NCI-H82 treated with DMSO at 0.1 percent for 48 hours (cell line): Measurements from ENCODE around the gene MRPL37.
"Not testable (repeated sequence)": the region's sequence is repeated elsewhere in the genome, so short reads cannot be mapped to it uniquely, and the experiment has no call there.

Source experiments
- DNase-seq: peaks from one replicate; lab custom pipeline; 2025; ENCODE audit not compliant: unreplicated experiment; lab: John Stamatoyannopoulos, UW

MRPL37 gene

GRCh38 chr1:54172614-54173599 is 27.1 kb upstream of the MRPL37 start:
- no peak for DNase-seq

- no peak for DNase-seq
Measured at GRCh38 chr1:54173681-54174080, 26.3 kb upstream of the MRPL37 start.

GRCh38 chr1:54174106-54174505 is 25.9 kb upstream of the MRPL37 start:
- no peak for DNase-seq

GRCh38 chr1:54176621-54177327 is 23.2 kb upstream of the MRPL37 start:
- no peak for DNase-seq

- DNase-seq, result no peak
Measured at GRCh38 chr1:54177726-54178125, 22.2 kb upstream of the MRPL37 start.

- DNase-seq, result no peak
Measured at GRCh38 chr1:54178296-54179070, 21.5 kb upstream of the MRPL37 start.

- DNase-seq, result peak; percentile 98
Measured at GRCh38 chr1:54180701-54181360, 19.1 kb upstream of the MRPL37 start.

- no peak for DNase-seq
Measured at GRCh38 chr1:54186056-54186455, 13.9 kb upstream of the MRPL37 start.

GRCh38 chr1:54188291-54188690 is 11.7 kb upstream of the MRPL37 start:
- DNase-seq, result no peak

- no peak for DNase-seq
Measured at GRCh38 chr1:54190526-54190925, 9.4 kb upstream of the MRPL37 start.

GRCh38 chr1:54191525-54191924 is 8.4 kb upstream of the MRPL37 start:
- no peak for DNase-seq

GRCh38 chr1:54193453-54193852 is 6.5 kb upstream of the MRPL37 start:
- no peak for DNase-seq

- peak; percentile 19 for DNase-seq
Measured at GRCh38 chr1:54199151-54199764, 709 bp upstream of the MRPL37 start.

- no peak for DNase-seq
Measured at GRCh38 chr1:54200519-54200997, 591 bp downstream of the MRPL37 start.

GRCh38 chr1:54204199-54204598 is 4.2 kb downstream of the MRPL37 start:
- DNase-seq, result no peak

- DNase-seq, result no peak
Measured at GRCh38 chr1:54207287-54207686, 7.3 kb downstream of the MRPL37 start.

- not testable (repeated sequence) for DNase-seq
Measured at GRCh38 chr1:54207896-54208295, 7.9 kb downstream of the MRPL37 start.

- DNase-seq, result no peak
Measured at GRCh38 chr1:54212872-54213271, 12.9 kb downstream of the MRPL37 start.

- DNase-seq, result no peak
Measured at GRCh38 chr1:54215523-54215922, 15.6 kb downstream of the MRPL37 start.
